ENCODE measurements around the gene GJD3. TPM values are rescaled to one million over a fixed set of nuclear protein-coding genes. Genes with fewer than 3 reads are reported as not detected.

Gene GJD3
- total and polyA plus RNA-seq, 7 experiments from 2014 or later: 0.27 TPM; not detected in 6

- no peak overlapping the region for H3K4me3 Mint-ChIP-seq
- H3K27ac Mint-ChIP-seq: peak overlapping the region in 4 of 9 donors; percentile 38 to 74 (median 46)
- Histone ChIP-seq H3K4me3 (ENCODE audit: low read length) (no peak overlapping the region), H3K9me3 (ENCODE audit: control insufficient read depth in 2 of 3, low read length in 3 of 3) (no peaks in the 10 kb centered on the region), H3K27ac (ENCODE audit: low read depth, low read length) (no peak overlapping the region), H3K27me3 (ENCODE audit: control insufficient read depth in 2 of 2, insufficient read depth in 2 of 2, low read length in 2 of 2) (no peaks in the 10 kb centered on the region), H3K36me3 (ENCODE audit: control insufficient read depth in 2 of 3, insufficient read depth in 3 of 3, low read length in 3 of 3) (peaks cover 2 to 73% (median 4%) of the 10 kb centered on the region in 3 experiments), H3K4me1 (ENCODE audit: control insufficient read depth in 2 of 2, insufficient read depth in 2 of 2, low read length in 2 of 2) (peaks cover 15 to 18% of the 10 kb centered on the region in 2 donors)
- no peaks in the 10 kb centered on the region for H3K27me3 Mint-ChIP-seq
- H3K4me1 Mint-ChIP-seq: peaks cover 12 to 44% (median 33%) of the 10 kb centered on the region in 7 donors
- intact Hi-C loops (cut with micrococcal nuclease): no loop called here
- ChIA-PET CTCF (interaction anchor here (0.7 to 11.9 kb wide), 12 partner anchors 8 to 58 kb away, joined by 3 to 233 read pairs (median 4); no protein-coding TSS in a partner anchor), POLR2A (interaction anchor here (0.6 to 3.9 kb wide), 8 partner anchors 11 to 1370 kb away, joined by 3 to 35 read pairs (median 4); partner anchors contain the start of gene RARA)
- H3K36me3 Mint-ChIP-seq: peaks cover 6 to 17% (median 7%) of the 10 kb centered on the region in 5 donors
- H3K9me3 Mint-ChIP-seq: no peaks in the 10 kb centered on the region
- DNase-seq (no peak), ATAC-seq (no peak)
Observed at GRCh38 chr17:40351359-40352236, 12.9 kb downstream of the GJD3 start.

DNA sequence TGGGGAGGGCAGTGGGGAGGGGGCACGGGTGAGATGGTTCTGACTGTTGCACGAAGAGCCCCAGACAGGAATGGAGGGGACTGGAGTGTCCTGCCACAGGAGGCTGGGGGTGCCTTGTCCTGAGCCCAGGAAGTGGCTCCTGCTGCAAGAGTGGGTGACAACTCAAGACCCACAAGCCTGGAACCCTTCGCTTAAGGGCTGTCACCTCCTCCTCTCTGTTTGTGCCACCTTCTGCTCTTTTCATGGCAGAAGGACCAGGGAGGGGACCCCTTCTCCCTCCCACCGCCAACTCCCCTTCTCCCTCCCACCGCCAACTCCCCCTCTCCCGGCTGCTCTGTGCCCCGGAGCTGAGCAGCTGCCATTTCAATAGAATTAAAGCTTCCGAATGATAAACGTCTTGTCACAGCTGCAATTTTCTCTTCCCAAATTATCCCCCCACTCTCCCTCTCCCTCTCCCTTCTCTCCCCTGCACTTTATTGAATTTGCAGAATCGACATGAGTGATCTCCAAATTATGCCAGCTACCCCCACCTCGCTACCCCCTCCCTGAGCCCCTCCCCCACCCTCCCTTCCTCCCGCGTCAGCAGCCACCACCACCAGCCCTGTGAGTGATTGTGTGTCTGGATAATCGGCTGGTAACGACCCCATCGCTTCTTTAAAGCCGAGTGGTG is 13.7 kb downstream of the GJD3 start:
- Mint-ChIP-seq H3K9me3 (no peaks in the 10 kb centered on the region), H3K4me1 (peaks cover 12 to 52% (median 40%) of the 10 kb centered on the region in 7 donors), H3K27me3 (no peaks in the 10 kb centered on the region), H3K36me3 (peaks cover 6 to 17% (median 7%) of the 10 kb centered on the region in 5 donors), H3K4me3 (no peak overlapping the region), H3K27ac (no peak overlapping the region)
- H3K9me3 ChIP-seq (ENCODE audit: control insufficient read depth in 2 of 3, low read length in 3 of 3): no peaks in the 10 kb centered on the region
- peaks cover 20 to 23% of the 10 kb centered on the region in 2 donors for H3K4me1 ChIP-seq (ENCODE audit: control insufficient read depth in 2 of 2, insufficient read depth in 2 of 2, low read length in 2 of 2)
- ChIA-PET CTCF (interaction anchor here (0.8 to 11.9 kb wide), 6 partner anchors 25 to 57 kb away, joined by 3 to 233 read pairs (median 6); no protein-coding TSS in a partner anchor), POLR2A (interaction anchor here (0.7 to 3.1 kb wide), 5 partner anchors 10 to 43 kb away, joined by 3 to 15 read pairs (median 4); partner anchors contain the start of gene RARA)
- no peaks in the 10 kb centered on the region for H3K27me3 ChIP-seq (ENCODE audit: control insufficient read depth in 2 of 2, insufficient read depth in 2 of 2, low read length in 2 of 2)
- H3K27ac ChIP-seq (ENCODE audit: low read depth, low read length): no peak overlapping the region
- ATAC-seq: no peak
- no peak for DNase-seq
- intact Hi-C loops (cut with micrococcal nuclease): no loop called here
- H3K4me3 ChIP-seq (ENCODE audit: low read length): no peak overlapping the region
- H3K36me3 ChIP-seq (ENCODE audit: control insufficient read depth in 2 of 3, insufficient read depth in 3 of 3, low read length in 3 of 3): peaks cover 2 to 65% (median 4%) of the 10 kb centered on the region in 3 experiments

GRCh38 chr17:40349895-40350688 is 14.4 kb downstream of the GJD3 start:
- H3K9me3 Mint-ChIP-seq: no peaks in the 10 kb centered on the region
- H3K9me3 ChIP-seq (ENCODE audit: control insufficient read depth in 2 of 3, low read length in 3 of 3): no peaks in the 10 kb centered on the region
- DNase-seq: no peak
- H3K36me3 ChIP-seq (ENCODE audit: control insufficient read depth in 2 of 3, insufficient read depth in 3 of 3, low read length in 3 of 3): peaks cover 2 to 58% (median 4%) of the 10 kb centered on the region in 3 experiments
- H3K27me3 ChIP-seq (ENCODE audit: control insufficient read depth in 2 of 2, insufficient read depth in 2 of 2, low read length in 2 of 2): no peaks in the 10 kb centered on the region
- ATAC-seq: no peak
- peaks cover 12 to 59% (median 41%) of the 10 kb centered on the region in 7 donors for H3K4me1 Mint-ChIP-seq
- POLR2A ChIA-PET: no interaction called here
- intact Hi-C loops (cut with micrococcal nuclease): no loop called here
- peaks cover 27 to 31% of the 10 kb centered on the region in 2 donors for H3K4me1 ChIP-seq (ENCODE audit: control insufficient read depth in 2 of 2, insufficient read depth in 2 of 2, low read length in 2 of 2)
- no peak overlapping the region for H3K4me3 ChIP-seq (ENCODE audit: low read length)
- peaks cover 6 to 16% (median 7%) of the 10 kb centered on the region in 5 donors for H3K36me3 Mint-ChIP-seq
- peak overlapping the region in 7 of 9 donors; percentile 25 to 90 (median 51) for H3K27ac Mint-ChIP-seq
- no peak overlapping the region for H3K4me3 Mint-ChIP-seq
- no peak overlapping the region for H3K27ac ChIP-seq (ENCODE audit: low read depth, low read length)
- CTCF ChIA-PET: interaction anchor here (11.9 kb wide), 1 partner anchor 45 kb away, joined by 233 read pairs; no protein-coding TSS in a partner anchor
- no peaks in the 10 kb centered on the region for H3K27me3 Mint-ChIP-seq

DNA sequence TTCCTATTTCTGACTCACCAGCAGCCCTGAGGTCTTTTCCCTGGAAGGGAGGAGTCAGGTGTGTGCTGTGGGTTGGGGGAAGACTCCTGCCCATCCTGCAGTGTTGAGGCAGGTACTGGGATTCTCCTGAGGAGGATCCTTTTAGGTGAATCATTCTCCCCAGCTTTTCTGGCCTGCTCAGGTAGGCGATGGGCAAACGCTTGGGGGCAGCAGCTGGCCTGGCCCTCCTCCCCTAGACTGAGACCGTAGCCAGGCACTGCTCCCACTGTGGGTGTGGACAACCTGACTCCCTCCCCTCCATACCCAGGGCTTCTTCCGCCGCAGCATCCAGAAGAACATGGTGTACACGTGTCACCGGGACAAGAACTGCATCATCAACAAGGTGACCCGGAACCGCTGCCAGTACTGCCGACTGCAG is 15.1 kb downstream of the GJD3 start:
- intact Hi-C loops (cut with micrococcal nuclease): no loop called here
- Mint-ChIP-seq H3K4me3 (peak overlapping the region in 1 of 10 donors; percentile 5), H3K4me1 (peaks cover 16 to 65% (median 47%) of the 10 kb centered on the region in 7 donors), H3K27me3 (no peaks in the 10 kb centered on the region), H3K36me3 (peaks cover 6 to 16% (median 7%) of the 10 kb centered on the region in 5 donors), H3K27ac (peak overlapping the region in 6 of 9 donors; percentile 49 to 80 (median 65)), H3K9me3 (no peaks in the 10 kb centered on the region)
- Histone ChIP-seq H3K27me3 (ENCODE audit: control insufficient read depth in 2 of 2, insufficient read depth in 2 of 2, low read length in 2 of 2) (no peaks in the 10 kb centered on the region), H3K27ac (ENCODE audit: low read depth, low read length) (no peak overlapping the region), H3K4me1 (ENCODE audit: control insufficient read depth in 2 of 2, insufficient read depth in 2 of 2, low read length in 2 of 2) (peaks cover 33 to 37% of the 10 kb centered on the region in 2 donors), H3K4me3 (ENCODE audit: low read length) (no peak overlapping the region), H3K9me3 (ENCODE audit: control insufficient read depth in 2 of 3, low read length in 3 of 3) (no peaks in the 10 kb centered on the region), H3K36me3 (ENCODE audit: control insufficient read depth in 2 of 3, insufficient read depth in 3 of 3, low read length in 3 of 3) (peaks cover 2 to 55% (median 4%) of the 10 kb centered on the region in 3 experiments)
- CTCF ChIA-PET: interaction anchor here (11.9 kb wide), 1 partner anchor 45 kb away, joined by 233 read pairs; no protein-coding TSS in a partner anchor
- POLR2A ChIA-PET: interaction anchor here (34.9 kb wide), 1 partner anchor 34 kb away, joined by 742 read pairs; the partner anchor contains the start of gene RARA
- no peak for DNase-seq
- ATAC-seq: no peak

GRCh38 chr17:40348562-40349476 is 15.7 kb downstream of the GJD3 start:
- ATAC-seq: no peak
- Mint-ChIP-seq H3K4me3 (peak overlapping the region in 1 of 10 donors; percentile 5), H3K9me3 (no peaks in the 10 kb centered on the region), H3K36me3 (peaks cover 6 to 16% (median 7%) of the 10 kb centered on the region in 5 donors), H3K27me3 (no peaks in the 10 kb centered on the region), H3K4me1 (peaks cover 21 to 72% (median 51%) of the 10 kb centered on the region in 7 donors), H3K27ac (peak overlapping the region; percentile 52 to 82 (median 72))
- intact Hi-C loops (cut with micrococcal nuclease): no loop called here
- Histone ChIP-seq H3K9me3 (ENCODE audit: control insufficient read depth in 2 of 3, low read length in 3 of 3) (no peaks in the 10 kb centered on the region), H3K4me1 (ENCODE audit: control insufficient read depth in 2 of 2, insufficient read depth in 2 of 2, low read length in 2 of 2) (peaks cover 40 to 43% of the 10 kb centered on the region in 2 donors), H3K4me3 (ENCODE audit: low read length) (no peak overlapping the region), H3K27me3 (ENCODE audit: control insufficient read depth in 2 of 2, insufficient read depth in 2 of 2, low read length in 2 of 2) (no peaks in the 10 kb centered on the region), H3K36me3 (ENCODE audit: control insufficient read depth in 2 of 3, insufficient read depth in 3 of 3, low read length in 3 of 3) (peaks cover 2 to 49% (median 4%) of the 10 kb centered on the region in 3 experiments), H3K27ac (ENCODE audit: low read depth, low read length) (peak overlapping the region; percentile 40)
- no peak for DNase-seq
- ChIA-PET POLR2A (interaction anchor here (1.0 to 34.9 kb wide), 3 partner anchors 9 to 33 kb away, joined by 3 to 742 read pairs (median 5); partner anchors contain the start of gene RARA), CTCF (interaction anchor here (0.9 to 11.9 kb wide), 3 partner anchors 26 to 57 kb away, joined by 3 to 233 read pairs (median 3); no protein-coding TSS in a partner anchor)

All from naive thymus-derived CD4-positive, alpha-beta T cell (primary cell).